GM18511 (cell line): ENCODE results near the gene CYP51A1.
"Not testable (repeated sequence)": the region's sequence is repeated elsewhere in the genome, so short reads cannot be mapped to it uniquely, and the experiment has no call there.

Experiments
- ATAC-seq: cut with Tn5 transposase; IDR thresholded peaks from one replicate; pipeline ENCODE4 v1.9.1; 2021; ENCODE audit warnings: mild to moderate bottlenecking, moderate library complexity; ENCODE audit not compliant: unreplicated experiment

The CYP51A1 gene

DNA sequence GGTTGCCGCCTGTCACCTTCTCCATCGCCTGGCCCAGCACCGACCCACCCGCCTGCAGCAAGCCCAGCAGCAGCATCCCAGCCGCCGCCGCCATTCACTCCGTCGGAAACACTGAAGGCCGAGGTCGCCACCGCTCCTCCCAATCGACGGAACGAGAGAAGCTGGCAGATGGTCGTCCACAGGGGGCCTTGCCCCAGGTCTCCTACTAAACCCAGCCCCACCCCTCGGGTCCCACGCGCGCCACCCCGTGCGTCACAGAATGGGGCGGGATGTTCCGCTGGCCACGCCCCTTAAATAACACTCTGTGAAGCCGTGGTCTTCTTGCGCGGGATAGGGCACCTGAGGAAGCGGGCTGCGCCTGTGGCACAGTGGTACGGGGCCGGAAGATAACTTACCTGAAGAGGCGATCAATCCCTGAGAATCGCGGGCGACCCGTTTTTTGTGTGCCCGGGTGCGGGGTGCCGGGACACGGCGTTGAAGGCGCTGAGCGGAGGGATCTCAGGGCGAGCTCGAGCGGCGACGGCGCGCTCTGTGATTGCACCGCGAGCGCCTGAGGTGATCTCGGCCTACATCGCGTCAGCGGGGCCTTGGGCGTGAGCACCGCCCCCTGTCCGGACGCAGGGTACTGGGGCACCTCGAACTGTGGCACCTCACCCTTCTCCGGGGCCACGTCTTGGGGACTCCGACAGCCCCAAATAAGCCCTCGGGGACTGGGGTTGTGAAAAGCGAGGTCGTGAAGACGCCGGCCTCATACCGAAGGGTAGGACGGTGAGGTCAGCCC, at the start of gene CYP51A1:
CYP51A1 (minus strand) TSS at position 207 of the 781 bp plus-strand sequence; CDS start at position 94, 113 bp downstream.
- ATAC-seq = peak; percentile 87

DNA sequence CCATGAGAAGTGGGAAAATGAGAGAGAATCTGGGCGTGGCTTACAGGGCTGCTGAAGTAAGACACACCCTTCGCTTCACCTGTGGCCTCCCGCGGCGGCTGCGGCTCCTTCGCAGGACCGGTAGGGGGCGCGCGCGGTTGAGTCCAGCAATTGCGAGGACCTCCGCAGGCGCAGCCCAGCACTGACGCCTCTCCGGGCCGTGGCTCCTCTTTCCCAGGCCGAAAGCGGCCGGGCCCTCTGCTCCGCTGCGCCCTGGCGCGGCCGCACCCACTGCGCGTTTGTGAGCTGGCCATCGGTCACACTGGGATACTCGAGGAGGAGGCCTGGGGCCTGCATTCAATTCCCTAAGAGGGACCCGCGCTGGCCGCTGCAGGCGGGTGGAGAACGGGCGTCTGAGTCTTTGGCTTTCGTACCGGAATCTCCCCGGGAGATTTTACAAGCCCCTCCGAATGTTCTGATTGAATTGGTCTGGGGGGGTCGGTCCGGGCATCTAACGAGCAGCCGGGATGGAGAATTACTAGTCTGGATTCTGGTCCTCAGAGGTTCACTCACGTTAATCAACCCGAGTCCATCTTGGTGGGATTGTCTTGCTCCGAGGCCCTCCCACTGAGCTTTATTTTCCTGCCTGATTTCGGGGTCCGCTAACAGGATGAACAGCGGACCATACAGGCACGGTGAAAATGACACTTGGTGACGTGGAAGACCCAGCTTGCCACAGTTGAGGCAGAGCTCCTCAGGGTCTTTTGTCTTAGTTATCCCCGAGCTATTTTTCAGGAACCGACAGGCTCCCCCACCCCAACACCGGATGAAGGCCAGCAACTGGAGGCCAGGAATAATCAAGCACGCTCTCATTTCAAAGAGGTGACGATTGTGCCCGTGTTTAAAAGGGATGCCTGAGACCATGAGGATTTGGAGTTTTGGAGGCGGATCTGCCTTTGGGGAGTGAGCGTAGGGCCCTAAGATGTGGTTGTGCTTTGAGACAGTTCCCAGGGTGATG, 44.9 kb upstream of the CYP51A1 start, which contains the start of gene LRRD1:
LRRD1 (minus strand) TSS at position 215 of the 997 bp plus-strand sequence. CDS start 13,940 bp downstream, outside the sequence.
- peak; percentile 100 for ATAC-seq

DNA sequence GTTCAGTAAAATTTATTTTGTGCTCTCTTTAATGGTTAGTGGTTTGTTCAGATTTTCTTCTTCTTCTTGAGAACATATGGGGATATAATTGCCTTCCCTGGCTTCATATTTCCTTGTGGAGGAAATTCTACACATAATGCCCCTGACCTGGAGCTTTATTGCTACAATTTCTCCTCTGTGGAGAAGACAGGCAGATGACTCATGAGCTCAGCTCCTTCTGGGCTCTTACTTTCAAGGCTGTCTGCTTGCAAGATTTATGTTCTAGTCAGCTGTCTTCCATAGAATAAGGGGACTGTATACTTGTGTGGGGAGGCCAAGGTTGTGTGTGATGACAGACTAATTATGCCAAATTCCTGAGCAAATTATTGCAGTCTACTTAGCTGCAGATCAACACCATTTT, 43.1 kb upstream of the CYP51A1 start:
- no peak for ATAC-seq

DNA sequence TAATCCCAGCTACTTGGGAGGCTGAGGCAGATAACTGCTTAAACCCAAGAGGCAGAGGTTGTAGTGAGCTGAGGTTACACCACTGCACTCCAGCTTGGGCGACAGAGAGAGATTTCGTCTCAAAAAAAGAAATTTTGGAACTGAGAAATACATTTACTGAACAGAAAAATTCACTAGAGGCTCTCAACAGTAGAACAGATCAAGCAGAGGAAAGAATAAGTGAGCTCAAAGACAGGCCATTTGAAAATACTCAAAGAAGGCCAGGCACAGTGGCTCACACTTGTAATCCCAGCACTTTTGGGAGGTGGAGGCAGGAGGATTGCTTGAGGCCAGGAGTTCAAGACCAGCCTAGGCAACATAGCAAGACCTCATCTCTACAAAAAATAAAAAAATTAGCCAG, 35.3 kb upstream of the CYP51A1 start:
- not testable (repeated sequence) for ATAC-seq

DNA sequence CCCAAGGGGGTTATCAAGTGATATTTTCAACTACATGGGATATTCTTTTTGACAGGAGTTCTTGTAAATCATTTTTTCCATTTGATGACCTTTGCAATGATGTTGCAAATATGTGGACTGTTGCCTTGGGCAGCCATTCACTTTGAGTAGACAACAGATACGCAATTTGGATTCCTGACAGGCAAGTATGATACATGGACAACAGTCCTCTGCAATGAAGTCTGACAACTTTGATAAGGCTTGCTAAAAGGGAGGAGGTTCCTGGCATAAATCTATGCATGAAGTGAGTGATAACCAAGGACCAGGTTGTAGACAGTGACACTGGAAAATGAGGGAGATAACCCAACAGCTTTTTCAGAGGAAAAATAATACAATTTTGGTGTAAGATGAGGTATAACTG, 27.0 kb upstream of the CYP51A1 start:
- ATAC-seq = no peak

DNA sequence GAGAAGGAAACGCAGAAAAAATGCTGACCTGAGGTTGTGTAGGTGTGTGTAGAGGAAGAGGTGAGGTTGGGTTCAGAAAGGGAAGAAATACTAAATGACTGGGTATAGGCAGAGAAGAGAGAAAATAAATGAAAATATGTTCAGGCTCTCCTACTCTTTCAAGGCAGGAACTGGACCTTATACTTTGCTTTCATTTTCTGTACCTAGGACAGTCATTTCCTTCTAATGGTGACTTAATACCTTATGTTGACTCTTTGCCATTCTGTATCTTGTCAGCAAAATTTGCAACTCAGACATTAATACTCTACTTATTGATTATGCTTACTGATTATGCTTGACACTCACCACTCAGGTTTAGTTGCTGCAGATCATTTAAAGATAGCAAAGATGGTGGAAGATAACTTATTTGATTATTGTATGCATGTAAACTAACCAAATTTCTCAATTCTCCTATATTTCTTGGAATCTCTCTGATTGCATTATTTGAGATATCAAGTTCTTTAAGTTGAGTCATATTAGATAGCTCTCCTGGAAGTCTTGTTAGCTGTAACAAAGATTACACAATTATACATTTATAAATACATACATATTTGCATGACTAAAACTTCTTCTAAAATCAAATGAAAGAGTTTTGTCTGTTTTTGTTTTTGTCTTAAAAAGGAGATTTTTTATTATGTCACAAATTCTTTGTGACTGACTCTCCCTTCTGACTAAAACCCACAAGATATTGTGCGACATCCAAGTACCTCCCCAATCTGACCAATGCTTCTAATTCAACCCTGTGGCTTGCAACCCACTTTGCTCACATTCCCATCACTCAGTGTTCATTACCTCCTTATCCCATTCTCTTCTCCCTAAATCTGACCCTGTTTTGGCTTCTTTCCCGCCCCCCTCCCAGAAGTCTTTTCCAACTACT, 24.6 kb upstream of the CYP51A1 start:
- ATAC-seq = peak; percentile 82

DNA sequence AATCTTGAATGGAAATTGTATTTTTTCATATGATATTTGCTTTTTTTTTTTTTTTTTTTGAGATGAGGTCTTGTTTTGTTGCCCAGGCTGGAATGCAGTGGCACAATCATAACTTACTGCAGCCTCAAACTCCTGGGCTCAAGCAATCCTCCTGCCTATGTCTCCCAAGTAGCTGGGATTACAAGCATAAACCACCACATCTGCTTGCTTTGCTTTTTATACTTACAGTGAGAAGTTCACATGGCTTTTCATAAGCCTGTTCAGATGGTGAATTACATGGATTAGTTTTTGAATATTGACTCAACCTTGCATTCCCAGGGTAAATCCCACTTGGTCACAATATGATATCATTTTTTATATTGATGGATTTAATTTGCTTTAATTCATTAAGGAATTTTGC, 22.7 kb upstream of the CYP51A1 start:
- ATAC-seq = no peak

DNA sequence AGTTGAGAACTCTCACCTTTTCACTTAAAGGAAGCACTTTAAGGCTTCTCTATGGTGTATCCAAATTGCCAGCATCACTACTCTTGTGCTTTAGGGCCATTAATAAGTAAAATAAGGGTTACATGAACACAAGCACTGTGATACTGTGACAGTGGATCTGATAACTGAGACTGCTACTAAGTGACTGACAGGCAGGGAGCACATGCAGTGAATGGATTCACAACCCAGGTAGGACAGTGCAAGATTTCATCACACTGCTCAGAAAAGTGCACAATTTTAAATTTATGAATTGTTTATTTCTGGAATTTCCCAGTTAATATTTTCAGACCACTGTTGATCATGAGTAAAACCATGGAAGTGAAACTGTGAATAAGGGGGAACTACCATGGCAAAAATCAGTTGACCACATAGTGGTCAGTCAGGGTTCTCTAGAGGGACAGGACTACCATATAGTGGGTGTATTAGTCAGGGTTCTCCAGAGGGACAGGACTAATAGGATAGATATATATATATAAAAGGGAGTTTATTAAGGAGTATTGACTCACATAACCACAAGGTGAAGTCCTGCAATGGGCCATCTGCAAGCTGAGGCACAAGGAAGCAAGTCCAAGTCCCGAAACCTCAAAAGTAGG, 20.9 kb upstream of the CYP51A1 start:
- no peak for ATAC-seq

DNA sequence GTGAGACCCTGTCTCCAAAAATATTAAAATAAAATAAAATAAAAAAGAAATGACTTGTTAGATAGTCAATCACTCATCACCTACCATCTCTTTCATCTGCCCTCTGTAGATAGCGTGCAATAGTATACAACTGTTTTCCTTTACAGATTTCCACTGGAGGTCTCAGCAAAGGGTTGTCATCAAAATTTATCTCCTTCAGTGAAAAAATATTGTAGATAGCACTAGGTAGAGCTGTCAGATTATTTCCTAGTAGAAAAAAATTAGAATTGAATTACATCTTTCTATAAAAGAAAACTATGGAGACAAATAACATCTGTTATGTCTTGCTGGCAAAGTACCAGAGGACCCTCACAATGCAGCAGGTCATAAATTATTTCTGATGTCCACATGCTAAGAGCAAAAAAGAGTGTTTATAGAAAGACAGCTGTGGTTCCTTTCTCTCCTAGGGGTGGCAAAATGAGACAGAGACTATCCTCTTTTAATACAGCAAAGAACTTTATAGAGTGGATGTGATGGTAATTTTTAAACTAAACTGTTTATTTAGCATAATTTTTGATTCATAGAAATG, 16.3 kb upstream of the CYP51A1 start:
- ATAC-seq = no peak

DNA sequence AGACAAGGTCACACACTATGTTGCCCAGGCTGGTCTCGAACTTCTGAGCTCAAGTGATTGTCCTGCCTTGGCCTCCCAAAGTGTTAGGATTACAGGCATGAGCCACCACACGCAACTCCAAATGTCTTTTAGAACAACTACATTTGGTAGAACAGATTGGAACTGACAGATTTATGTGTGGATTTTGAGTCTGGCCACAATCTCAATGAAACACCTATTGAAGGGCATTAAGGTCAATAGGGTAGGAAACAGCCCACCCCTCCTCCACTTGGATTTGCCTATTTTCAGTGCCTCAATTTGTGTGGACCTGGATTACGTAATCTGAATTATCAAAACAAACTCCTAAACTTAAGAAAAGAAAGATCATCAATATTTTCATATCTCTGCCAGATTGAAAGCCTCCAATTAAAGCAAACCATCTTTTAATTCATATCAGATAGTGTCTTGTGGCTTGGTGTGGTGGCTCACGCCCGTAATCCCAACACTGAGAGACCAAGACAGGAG, 15.5 kb upstream of the CYP51A1 start:
- no peak for ATAC-seq

DNA sequence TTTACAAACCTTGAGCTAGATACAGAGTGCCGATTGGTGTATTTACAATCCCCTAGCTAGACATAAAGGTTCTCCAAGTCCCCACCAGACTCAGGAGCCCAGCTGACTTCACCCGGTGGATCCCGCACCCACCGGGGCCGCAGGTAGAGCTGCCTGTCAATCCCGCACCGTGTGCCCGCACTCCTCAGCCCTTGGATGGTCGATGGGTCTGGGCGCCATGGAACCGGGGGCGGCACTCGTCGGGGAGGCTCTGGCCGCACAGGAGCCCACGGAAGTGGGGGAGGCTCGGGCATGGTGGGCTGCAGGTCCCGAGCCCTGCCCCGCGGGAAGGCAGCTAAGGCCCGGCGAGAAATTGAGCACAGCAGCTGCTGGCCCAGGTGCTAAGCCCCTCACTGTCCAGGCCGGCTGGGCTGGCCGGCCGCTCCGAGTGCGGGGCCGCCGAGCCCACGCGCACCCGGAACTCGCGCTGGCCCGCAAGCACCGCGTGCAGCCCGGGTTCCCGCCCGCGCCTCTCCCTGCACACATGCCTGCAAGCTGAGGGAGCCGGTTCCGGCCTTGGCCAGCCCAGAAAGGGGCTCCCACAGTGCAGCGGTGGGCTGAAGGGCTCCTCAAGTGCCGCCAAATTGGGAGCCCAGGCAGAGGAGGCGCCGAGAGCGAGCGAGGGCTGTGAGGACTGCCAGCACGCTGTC, 9.1 kb upstream of the CYP51A1 start:
- not testable (repeated sequence) for ATAC-seq

DNA sequence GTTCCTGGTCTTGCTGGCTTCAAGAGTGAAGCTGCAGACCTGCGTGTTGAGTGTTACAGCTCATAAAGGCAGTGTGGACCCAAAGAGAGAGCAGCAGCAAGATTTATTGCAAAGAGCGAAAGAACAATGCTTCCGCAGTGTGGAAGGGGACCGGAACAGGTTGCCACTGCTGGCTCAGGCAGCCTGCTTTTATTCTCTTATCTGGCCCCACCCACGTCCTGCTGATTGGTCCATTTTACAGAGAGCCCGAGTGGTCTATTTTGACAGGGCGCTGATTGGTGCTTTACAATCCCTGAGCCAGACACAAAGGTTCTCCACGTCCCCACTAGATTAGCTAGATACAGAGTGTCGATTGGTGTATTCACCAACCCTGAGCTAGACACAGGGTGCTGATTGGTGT, 8.5 kb upstream of the CYP51A1 start:
- ATAC-seq = not testable (repeated sequence)

DNA sequence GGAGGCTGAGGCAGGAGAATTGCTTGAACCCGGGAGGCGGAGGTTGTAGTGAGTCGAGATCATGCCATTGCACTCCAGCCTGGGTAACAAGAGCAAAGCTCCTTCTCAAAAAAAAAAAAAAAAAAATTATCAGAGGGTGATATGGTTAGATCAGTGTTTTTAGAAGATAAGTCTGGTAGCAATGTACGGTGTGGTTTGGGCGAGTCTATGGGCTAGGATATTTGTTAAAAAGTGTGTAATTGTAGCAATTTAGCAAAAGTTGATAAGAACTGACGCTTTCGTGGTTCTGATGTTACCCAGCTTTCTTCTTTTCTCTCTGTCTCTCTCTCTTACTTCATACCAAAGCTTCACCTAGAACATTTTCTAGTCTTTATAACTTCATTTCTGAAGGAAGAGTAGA, 6.9 kb upstream of the CYP51A1 start:
- no peak for ATAC-seq

DNA sequence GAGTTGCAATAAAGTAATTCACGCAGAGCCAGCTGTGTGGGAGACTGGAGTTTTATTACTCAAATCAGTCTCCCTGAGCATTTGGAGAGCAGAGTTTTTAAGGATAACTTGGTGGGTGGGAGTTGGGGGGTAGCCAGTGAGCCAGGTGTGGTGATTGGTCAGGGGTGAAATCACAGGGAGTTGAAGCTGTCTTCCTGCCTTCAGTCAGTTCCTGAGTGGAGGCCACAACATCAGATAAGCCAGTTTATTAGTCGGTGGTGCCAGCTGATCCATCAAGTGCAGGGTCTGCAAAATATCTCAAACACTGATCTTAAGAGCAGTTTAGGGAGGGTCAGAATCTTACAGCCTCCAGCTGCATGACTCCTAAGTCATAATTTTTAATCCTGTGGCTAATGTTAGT, 3.3 kb upstream of the CYP51A1 start:
- ATAC-seq = no peak

DNA sequence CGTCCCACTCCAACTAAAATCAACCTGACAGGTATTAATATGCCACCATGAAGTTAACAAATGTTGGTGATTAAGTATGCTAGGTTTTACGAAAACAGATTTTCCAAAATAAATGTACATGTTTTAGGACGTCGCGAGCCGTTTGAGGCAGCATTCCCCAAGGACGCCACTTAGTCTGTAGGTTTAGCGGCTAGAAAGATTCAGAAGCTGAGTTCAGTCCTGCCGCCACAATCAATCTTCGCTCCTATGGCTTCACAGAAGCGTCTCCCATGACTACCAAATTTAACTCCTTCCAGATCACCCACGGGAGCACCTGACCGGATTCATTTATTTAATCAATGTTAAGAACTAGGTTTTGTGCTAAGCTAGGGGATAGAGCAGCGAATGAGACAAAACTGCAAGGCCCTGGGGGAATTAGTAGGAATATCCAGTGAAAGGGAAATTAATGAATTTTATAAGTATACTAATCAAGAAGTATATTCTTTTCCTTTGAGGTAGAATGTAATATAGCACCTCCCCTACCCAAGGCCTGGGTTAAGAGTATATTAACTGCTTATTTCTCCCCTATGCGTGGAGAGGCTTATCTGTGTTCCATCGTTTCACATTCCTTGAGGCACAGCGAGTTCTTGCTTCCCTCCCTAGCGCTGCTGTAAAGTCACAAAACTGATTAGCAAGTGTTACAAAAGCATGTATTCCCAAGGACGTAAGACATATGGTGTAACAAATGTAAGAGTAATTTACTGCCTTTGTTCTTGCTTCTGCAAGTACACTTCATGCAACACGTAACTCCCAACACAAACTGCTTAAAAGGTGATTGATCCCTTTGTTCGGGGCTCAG, 994 bp upstream of the CYP51A1 start:
- ATAC-seq = no peak

DNA sequence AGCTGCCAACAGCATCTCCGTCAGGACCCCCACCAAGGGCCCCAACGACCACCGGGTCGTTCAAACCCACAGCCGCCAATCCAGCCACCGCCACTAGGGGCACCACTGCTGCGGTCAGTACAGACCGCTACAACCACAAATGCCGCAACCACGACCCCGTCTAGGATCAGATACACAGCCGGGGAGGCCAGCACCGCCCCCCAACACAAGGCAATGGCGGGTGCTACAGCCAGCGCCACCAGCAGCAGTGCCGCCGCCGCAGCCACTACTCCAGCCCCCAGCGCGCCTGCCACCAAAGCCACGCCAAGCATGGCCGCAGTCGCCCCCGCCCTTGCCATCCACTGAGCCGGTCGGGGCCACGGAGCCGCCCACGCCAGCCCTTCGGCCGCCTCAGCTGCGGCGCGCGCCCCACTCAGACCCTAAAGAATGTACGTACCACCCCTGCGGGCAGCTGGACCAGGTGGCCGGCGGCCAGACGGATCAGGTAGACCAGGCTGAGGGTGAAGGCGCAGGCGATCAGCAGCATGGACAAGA, 473 bp downstream of the CYP51A1 start:
- ATAC-seq = peak; percentile 37

DNA sequence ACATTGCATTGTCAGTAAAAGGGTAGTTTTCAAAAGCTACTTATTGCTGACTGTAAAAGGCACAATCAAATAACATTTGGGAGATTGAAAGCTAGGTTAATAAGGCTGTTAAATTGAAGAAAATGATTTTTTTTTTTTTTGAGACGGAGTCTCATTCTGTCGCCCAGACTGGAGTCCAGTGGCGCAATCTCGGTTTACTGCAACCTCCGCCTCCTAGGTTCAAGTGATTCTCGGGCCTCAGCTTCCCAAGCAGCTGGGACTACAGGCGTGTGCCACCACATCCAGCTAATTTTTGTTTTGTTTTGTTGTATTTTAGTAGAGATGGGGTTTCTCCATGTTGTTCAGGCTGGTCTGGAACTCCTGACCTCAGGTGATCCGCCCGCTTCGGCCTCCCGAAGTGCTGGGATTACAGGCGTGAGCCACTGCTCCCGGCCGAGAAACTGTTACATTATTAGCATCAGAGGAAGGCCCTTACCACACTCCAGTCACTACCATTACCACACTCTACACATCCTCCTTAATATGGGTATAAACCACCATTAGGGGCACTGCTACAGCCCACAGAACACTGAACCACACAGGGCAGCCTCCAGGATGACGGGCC, 1.0 kb downstream of the CYP51A1 start:
- ATAC-seq = peak; percentile 32
